ENCODE results near the gene PHTF1.

PHTF1 gene

DNA sequence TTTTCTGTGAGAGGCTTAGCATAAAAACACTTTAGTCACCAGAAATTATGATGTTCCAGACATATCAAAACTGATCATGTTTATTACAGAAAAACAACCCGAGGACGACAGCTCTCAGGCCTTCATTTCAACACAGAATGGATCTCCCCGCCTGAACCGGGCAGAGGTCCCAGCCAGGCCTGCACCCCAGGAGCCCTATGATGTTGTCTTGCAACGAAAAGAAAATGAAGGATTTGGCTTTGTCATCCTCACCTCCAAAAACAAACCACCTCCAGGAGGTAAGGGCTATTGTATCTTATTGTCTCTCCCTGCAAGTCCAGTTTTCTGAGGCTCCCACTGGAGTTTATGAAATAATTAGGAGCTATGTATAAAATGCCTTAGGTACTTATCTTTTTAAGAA lies 105.5 kb downstream of the PHTF1 start:
- H3K27ac ChIP-seq (ENCODE audit: low read length) = no peak overlapping the region
- H3K4me3 ChIP-seq (ENCODE audit: low read length) = no peak overlapping the region
- H3K36me3 ChIP-seq (ENCODE audit: control insufficient read depth, insufficient read depth, low read length) = no peaks in the 10 kb centered on the region
- H3K4me1 ChIP-seq (ENCODE audit: control insufficient read depth, insufficient read depth, low read length) = no peaks in the 10 kb centered on the region
- no peaks in the 10 kb centered on the region for H3K9me3 ChIP-seq (ENCODE audit: control insufficient read depth, insufficient read depth, low read length)
- no CpG with 5 or more reads among the region's 5 CpGs for WGBS (ENCODE audit: insufficient coverage, insufficient read length)
- no peak for DNase-seq (ENCODE audit: low read depth, low spot score)
- no peaks in the 10 kb centered on the region for H3K27me3 ChIP-seq (ENCODE audit: control insufficient read depth, insufficient read depth, low read length)

DNA sequence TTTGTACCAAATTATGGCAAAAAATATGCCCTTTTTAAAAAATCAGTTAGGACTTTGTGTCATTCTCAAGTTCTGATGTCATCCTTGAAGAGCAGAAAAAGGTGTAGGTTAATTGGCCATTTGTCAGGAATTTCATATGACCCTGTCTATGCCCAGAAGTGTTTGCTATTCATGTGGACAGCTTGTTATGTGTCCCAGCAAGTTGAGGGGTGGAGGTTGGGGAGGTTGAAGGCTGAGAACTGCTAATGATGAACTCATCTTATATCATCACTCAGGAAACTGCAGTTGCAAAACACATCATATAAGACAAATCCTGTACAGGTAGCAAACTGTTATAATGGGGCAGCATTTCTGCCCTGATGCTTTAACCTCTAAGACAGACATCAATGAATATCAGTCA lies 106.5 kb downstream of the PHTF1 start:
- no peak for DNase-seq (ENCODE audit: low read depth, low spot score)
- Histone ChIP-seq H3K4me3 (ENCODE audit: low read length) (no peak overlapping the region), H3K27ac (ENCODE audit: low read length) (no peak overlapping the region), H3K9me3 (ENCODE audit: control insufficient read depth, insufficient read depth, low read length) (no peaks in the 10 kb centered on the region), H3K27me3 (ENCODE audit: control insufficient read depth, insufficient read depth, low read length) (no peaks in the 10 kb centered on the region), H3K36me3 (ENCODE audit: control insufficient read depth, insufficient read depth, low read length) (no peaks in the 10 kb centered on the region), H3K4me1 (ENCODE audit: control insufficient read depth, insufficient read depth, low read length) (no peaks in the 10 kb centered on the region)

DNA sequence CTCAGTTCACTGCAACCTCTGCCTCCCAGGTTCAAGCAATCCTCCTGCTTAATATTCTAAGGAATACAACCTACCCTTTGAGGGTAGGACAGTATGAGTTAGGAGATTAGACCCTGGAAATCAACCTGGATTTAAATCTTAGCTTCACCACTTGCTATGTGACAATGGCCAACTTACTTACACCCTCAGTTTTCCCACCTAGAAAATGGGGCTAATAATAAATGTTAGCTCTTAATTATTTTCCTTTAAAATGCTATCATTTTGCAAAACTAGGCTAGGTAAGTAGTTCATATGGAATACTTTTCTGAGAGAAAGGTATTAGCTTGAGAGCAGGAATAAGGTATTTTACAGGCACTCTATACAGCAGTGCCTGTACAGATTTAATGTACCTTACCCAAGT lies 110.8 kb downstream of the PHTF1 start:
- H3K9me3 ChIP-seq (ENCODE audit: control insufficient read depth, insufficient read depth, low read length) = no peaks in the 10 kb centered on the region
- H3K36me3 ChIP-seq (ENCODE audit: control insufficient read depth, insufficient read depth, low read length) = no peaks in the 10 kb centered on the region
- no peak overlapping the region for H3K27ac ChIP-seq (ENCODE audit: low read length)
- no peak for DNase-seq (ENCODE audit: low read depth, low spot score)
- H3K4me3 ChIP-seq (ENCODE audit: low read length) = no peak overlapping the region
- H3K4me1 ChIP-seq (ENCODE audit: control insufficient read depth, insufficient read depth, low read length) = no peaks in the 10 kb centered on the region
- no peaks in the 10 kb centered on the region for H3K27me3 ChIP-seq (ENCODE audit: control insufficient read depth, insufficient read depth, low read length)

DNA sequence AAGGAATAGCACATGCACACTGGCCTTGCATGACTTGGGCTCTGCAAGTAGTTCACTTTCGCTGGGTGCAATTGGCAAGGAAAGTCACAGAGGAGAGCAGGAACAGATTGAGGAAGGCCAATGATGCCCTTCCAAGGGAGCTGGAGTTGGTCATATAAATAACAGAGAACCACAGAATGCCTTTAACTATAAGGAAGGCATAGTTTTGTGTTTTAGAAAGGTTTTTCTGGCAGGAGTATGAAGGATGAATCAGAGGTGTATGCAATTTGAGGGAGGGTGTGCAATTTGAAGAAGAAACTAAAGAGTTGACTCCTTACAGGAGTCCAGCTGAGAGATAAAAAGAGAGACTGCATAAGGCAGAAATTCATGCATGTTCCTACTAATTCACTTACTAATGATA lies 112.1 kb downstream of the PHTF1 start:
- Histone ChIP-seq H3K27ac (ENCODE audit: low read length) (no peak overlapping the region), H3K4me3 (ENCODE audit: low read length) (no peak overlapping the region), H3K36me3 (ENCODE audit: control insufficient read depth, insufficient read depth, low read length) (no peaks in the 10 kb centered on the region), H3K4me1 (ENCODE audit: control insufficient read depth, insufficient read depth, low read length) (no peaks in the 10 kb centered on the region), H3K9me3 (ENCODE audit: control insufficient read depth, insufficient read depth, low read length) (no peaks in the 10 kb centered on the region), H3K27me3 (ENCODE audit: control insufficient read depth, insufficient read depth, low read length) (no peaks in the 10 kb centered on the region)
- no CpG with 5 or more reads among the region's 1 CpG for WGBS (ENCODE audit: insufficient coverage, insufficient read length)
- DNase-seq (ENCODE audit: low read depth, low spot score) = no peak
